Fibroblast of the conjunctiva (primary cell): ENCODE results near the gene ISYNA1.

ENCODE experiments used
- DNase-seq: peaks from one replicate; pipeline ENCODE4 v3.0.0-alpha.2; 2010; ENCODE audit warnings: low read depth

The ISYNA1 gene

GRCh38 chr19:18392417-18392816 is 45.5 kb downstream of the ISYNA1 start:
- no peak for DNase-seq

- no peak for DNase-seq
Observed at GRCh38 chr19:18391509-18392075, 46.3 kb downstream of the ISYNA1 start.

GRCh38 chr19:18390065-18390907 is 47.6 kb downstream of the ISYNA1 start:
- DNase-seq, result no peak

DNA sequence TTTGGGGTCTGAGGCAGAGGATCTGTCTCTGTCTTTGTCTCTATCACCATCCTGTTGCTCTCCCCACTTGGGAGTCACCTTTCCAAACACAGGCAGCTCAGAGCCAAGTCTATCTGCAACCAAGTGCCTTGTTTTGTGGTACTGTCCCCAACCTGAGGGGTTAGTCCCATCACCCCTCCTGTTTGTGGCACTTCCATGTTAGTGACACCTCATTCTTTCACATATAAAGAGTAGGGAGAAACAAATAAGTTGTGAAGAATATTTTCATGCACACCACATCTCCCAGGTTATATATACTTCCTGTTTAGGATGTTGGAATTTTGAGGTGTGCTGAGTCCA is 48.2 kb downstream of the ISYNA1 start:
- DNase-seq, result no peak

DNA sequence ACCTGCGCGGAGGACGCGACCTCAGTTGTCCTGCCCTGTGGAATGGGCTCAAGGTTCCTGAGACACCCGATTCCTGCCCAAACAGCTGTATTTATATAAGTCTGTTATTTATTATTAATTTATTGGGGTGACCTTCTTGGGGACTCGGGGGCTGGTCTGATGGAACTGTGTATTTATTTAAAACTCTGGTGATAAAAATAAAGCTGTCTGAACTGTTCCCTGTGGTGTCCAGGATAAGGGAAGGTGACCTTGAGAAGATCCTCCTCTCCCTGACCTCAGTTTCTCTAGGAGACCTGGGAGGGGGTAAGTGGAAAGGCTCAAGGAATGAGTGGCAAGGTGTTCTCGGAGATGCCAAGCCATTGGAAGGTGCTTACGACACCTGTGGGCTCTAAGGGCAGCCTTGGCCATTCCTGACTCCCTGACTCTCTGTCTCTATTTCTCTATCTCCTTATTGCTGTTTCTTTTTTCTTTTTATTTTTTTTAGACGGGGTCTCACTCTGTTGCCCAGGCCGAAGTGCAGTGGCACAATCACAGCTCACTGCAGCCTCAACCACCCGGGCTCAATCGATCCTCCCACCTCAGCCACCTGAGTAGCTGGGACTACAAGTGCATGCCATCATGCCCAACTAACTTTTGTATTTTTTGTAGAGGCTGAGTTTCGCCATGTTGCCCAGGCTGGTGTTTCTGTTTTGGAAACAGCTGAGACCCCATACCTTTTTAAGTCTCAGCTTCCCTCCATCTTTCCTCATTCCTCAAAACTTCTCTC is 48.8 kb downstream of the ISYNA1 start:
- no peak for DNase-seq

GRCh38 chr19:18388100-18388959 is 49.6 kb downstream of the ISYNA1 start:
- DNase-seq, result no peak

DNA sequence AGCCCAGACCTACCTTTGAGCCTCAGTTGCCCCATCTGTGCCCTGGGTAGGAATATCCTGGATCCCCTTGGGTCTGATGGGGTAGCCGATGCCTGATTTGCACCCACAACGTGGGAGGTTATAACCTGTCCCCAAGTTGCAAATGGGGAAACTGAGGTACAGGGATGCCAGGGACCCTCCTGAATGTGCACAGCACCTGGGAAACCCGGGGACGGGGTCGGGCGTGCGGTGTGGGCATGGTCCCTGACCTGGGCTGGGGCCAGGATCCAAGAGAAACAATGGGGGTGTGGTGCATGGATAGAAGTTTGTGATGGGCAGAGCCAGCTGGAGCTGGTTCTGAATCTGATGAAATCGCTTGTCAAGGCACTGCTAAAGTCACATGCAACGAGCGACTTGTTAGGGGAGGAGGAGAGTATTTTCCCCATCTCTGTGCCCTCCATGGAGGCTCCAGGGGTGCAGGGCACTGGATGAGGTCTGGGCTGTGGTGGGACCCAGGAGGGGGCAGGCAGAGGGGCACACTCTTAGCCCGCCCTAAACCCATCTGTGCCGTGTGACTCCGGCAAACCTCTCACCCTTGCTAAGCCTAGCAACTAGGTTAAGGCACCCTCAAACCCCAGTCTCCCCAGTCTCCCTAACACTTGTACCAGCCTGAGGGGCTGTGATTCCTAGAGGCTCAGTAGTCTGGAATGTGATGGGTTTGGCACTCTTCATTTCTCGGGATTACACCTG is 51.2 kb downstream of the ISYNA1 start:
- DNase-seq, result peak; percentile 94

- peak; percentile 95 for DNase-seq
Observed at GRCh38 chr19:18385675-18386542, 52.0 kb downstream of the ISYNA1 start, which contains the start of gene GDF15. Gene GDF15 (plus strand): TSS chr19:18386158. CDS start chr19:18386190, 32 bp downstream.

DNA sequence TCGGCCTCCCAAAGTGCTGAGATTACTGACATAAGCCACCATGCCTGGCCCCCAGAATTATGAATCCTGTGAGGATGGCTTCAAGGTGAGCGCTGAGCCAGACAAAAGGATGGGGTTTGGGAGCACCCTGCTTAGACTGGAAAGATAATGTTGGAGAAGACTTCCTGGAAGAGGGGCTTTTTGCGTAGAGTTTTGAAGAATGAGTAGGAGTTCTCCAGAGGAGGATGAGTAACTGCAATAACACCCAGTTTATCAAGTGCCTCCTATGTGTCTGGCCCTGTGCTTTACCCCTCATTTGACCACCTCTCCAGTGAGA is 52.6 kb downstream of the ISYNA1 start:
- DNase-seq, result no peak

DNA sequence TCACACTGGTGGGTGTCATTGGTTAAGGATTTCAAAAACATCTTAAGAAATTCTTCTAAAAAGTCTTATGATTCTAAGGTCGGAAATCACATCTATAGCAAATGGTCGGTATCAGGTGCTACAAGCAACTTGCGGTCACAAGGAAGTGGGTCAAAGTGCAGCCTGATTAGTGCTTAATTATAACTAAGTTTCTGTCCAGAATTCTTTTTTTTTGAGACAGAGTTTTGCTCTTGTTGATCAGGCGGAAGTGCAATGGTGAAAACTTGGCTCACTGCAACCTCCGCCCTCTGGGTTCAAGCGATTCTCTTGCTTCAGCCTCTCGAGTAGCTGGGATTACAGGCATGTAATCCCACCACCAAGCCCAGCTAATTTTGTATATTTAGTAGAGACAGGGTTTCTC is 53.2 kb downstream of the ISYNA1 start:
- no peak for DNase-seq
